Measurements from ENCODE around the gene PLEKHA6.

DNA sequence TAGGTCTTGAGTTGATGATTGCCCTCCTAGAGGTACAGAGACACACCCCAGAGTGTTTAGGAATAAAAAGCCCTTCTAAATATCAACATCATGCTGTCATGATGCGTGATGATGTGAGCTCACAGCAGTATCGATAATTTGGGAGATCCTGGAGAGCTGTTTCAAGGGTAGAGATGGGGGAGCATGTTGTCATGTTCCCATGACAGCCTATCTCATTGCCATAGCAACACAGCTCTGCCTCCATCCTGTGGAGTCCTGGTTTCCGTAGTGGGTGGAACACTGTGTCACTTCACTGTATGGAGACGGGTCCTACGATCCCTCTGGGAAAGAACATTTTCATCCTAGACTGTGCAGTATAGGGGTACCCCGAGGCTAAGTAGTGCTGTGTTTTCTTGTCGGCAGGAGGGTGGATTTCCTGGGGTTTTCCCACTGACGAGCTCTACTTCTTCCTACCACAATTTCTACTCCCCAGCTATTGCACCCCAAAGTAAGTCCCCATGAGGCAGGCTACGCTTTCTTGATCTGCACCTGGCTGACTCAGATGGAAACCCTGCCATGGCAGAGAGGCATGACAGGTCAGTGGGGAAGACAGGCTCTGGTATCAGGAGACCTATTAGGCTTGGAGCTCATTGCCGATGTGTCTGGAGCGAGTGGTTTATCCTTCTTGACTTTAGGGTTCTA is 170.6 kb downstream of the PLEKHA6 start:
- TF ChIP-seq EZH2 (optimal IDR thresholded peaks at IDR 0.05; ENCODE audit: low read depth, low read length): no peak
- TF ChIP-seq, protein P1, sequence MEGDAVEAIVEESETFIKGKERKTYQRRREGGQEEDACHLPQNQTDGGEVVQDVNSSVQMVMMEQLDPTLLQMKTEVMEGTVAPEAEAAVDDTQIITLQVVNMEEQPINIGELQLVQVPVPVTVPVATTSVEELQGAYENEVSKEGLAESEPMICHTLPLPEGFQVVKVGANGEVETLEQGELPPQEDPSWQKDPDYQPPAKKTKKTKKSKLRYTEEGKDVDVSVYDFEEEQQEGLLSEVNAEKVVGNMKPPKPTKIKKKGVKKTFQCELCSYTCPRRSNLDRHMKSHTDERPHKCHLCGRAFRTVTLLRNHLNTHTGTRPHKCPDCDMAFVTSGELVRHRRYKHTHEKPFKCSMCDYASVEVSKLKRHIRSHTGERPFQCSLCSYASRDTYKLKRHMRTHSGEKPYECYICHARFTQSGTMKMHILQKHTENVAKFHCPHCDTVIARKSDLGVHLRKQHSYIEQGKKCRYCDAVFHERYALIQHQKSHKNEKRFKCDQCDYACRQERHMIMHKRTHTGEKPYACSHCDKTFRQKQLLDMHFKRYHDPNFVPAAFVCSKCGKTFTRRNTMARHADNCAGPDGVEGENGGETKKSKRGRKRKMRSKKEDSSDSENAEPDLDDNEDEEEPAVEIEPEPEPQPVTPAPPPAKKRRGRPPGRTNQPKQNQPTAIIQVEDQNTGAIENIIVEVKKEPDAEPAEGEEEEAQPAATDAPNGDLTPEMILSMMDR (IDR thresholded peaks at IDR 0.05; ENCODE audit: low read length): no peak

All from MM.1S (cell line).